GM12892 (cell line): Measurements from ENCODE around the gene RTKN2.

Experiments
- POLR2A ChIP-seq: IDR thresholded peaks from 2 replicates; pipeline ENCODE4 v1.6.1; 2011; ENCODE audit warnings: low read depth, low read length, control low read depth
- POLR2AphosphoS5 ChIP-seq: IDR thresholded peaks from 2 replicates; pipeline ENCODE4 v1.6.1; 2011; ENCODE audit warnings: low read depth, low read length, control low read depth
- TAF1 ChIP-seq: IDR thresholded peaks from 2 replicates; pipeline ENCODE4 v1.6.1; 2011; ENCODE audit warnings: low read depth, mild to moderate bottlenecking, control low read depth, low read length, borderline replicate concordance

DNA sequence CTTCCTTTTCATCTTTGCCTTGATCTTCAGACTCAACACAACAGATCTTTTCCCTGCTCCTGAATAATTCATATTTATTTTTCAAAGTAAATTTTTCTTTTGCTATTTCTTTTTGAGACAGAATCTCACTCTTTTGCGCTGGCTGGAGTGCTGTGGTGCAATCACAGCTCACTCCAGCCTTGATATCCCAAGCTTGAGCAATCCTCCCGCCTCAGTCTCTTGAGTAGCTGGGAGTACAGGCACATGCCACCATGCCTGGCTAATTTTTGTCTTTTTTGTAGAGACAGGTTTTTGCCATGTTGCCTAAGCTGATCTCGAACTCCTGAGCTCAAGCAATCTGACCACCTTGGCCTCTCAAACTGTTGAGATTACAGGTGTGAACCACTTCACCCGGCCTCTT, 9.2 kb downstream of the RTKN2 start:
- TF ChIP-seq TAF1 (no peak), POLR2A (no peak), POLR2AphosphoS5 (no peak)
